ENCODE results near the gene ANXA3. TPM values are rescaled to one million over a fixed set of nuclear protein-coding genes. Genes with fewer than 3 reads are reported as not detected.

ANXA3 gene
- polyA plus RNA-seq, 3 donors, result 0.31 to 0.64 (median 0.55) TPM

DNA sequence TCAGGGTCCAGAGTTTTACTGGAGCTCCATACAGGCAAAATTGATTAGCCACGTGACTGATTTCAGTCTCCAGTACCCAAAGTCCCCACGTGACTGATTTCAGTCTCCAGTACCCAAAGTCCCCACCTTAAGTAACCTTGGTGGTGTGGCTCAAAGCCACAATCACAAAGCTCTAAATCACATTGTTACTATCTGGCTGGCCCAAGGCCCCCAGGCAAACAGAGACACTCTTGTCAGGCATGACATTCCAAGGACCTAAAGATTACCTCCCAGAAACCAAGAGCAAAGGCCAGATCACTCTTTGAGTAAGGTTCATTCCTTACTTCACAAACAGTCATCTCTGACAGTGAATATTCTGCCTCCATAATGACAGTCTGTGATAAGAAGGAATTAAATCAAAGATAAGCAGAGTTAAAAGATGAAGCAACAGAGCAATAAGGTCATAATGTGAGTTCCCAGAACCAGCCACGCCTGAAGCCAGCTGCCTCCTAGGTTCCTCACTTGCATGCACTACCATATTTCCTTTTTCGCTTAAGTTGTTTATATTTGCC lies 78.5 kb downstream of the ANXA3 start:
- Histone ChIP-seq H3K9me3 (replicated peaks in 1 of 2; ENCODE audit: control insufficient read depth in 1 of 2, insufficient read depth in 1 of 2, low read length in 2 of 2) (no peaks in the 10 kb centered on the region), H3K27me3 (ENCODE audit: control insufficient read depth in 2 of 2, insufficient read depth in 2 of 2, low read length in 2 of 2) (no peaks in the 10 kb centered on the region), H3K36me3 (replicated peaks in 1 of 2; ENCODE audit: control insufficient read depth in 1 of 2, insufficient read depth in 2 of 2, low read length in 2 of 2) (no peaks in the 10 kb centered on the region), H3K4me3 (replicated peaks in 1 of 3; ENCODE audit: low read depth in 2 of 3, low read length in 3 of 3) (peak overlapping the region in 1 of 3 experiments; percentile 52), H3K27ac (ENCODE audit: low read depth in 1 of 2, low read length in 2 of 2) (peak overlapping the region; percentile 53 to 78), H3K4me1 (ENCODE audit: control insufficient read depth in 1 of 2, insufficient read depth in 2 of 2, low read length in 2 of 2) (peaks cover 28 to 32% of the 10 kb centered on the region in 2 donors), H3K9ac (ENCODE audit: insufficient read depth, low read length, poor library complexity, severe bottlenecking) (no peak overlapping the region), H2AFZ (ENCODE audit: insufficient read depth, low read depth, low read length, poor library complexity, severe bottlenecking) (no peak overlapping the region), H4K20me1 (ENCODE audit: insufficient read depth, low read length) (no peaks in the 10 kb centered on the region), H3K79me2 (ENCODE audit: insufficient read depth, low read length) (no peaks in the 10 kb centered on the region), H3K4me2 (replicated peaks; ENCODE audit: extremely low read depth, low read length, poor library complexity, severe bottlenecking) (peak overlapping the region; percentile 66)
- Mint-ChIP-seq H3K27me3 (ENCODE audit: low read depth in 3 of 3) (peaks cover 0 to 3% (median 2%) of the 10 kb centered on the region in 3 donors), H3K27ac (peak overlapping the region; percentile 70 to 88 (median 84)), H3K4me3 (peak overlapping the region in 1 of 2 donors; percentile 66), H3K4me1 (peaks cover 42% of the 10 kb centered on the region), H3K9me3 (peaks cover 0 to 3% (median 0%) of the 10 kb centered on the region in 7 donors), H3K36me3 (no peaks in the 10 kb centered on the region)
- WGBS (ENCODE audit: insufficient coverage), result 62% methylated on average over 2 of the region's 4 CpGs
- DNase-seq, result peak; percentile 39 to 66 (median 44)
- TF ChIP-seq, protein P1, sequence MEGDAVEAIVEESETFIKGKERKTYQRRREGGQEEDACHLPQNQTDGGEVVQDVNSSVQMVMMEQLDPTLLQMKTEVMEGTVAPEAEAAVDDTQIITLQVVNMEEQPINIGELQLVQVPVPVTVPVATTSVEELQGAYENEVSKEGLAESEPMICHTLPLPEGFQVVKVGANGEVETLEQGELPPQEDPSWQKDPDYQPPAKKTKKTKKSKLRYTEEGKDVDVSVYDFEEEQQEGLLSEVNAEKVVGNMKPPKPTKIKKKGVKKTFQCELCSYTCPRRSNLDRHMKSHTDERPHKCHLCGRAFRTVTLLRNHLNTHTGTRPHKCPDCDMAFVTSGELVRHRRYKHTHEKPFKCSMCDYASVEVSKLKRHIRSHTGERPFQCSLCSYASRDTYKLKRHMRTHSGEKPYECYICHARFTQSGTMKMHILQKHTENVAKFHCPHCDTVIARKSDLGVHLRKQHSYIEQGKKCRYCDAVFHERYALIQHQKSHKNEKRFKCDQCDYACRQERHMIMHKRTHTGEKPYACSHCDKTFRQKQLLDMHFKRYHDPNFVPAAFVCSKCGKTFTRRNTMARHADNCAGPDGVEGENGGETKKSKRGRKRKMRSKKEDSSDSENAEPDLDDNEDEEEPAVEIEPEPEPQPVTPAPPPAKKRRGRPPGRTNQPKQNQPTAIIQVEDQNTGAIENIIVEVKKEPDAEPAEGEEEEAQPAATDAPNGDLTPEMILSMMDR (IDR thresholded peaks at IDR 0.05), result no peak
- intact Hi-C loops (cut with micrococcal nuclease), result no loop called here

DNA sequence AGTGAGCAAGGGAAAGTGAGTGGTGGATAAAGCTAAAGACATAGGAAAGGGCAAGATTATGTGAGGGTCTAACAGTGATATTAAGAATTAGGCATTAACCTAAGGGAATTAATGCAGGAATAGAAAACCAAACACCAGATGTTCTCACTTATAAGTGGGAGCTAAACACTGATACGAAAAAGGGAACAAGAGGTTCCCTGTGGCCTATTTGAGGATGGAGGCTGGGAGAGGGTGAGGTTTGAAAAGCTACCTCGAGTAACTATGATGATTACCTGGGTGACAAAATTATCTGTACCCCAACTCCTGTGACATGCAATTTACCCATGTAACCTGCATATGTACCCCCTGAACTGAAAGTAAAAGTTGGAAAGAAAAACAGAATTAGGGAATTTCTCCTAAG lies 79.0 kb downstream of the ANXA3 start:
- Mint-ChIP-seq H3K4me3 (peak overlapping the region; percentile 34 to 66), H3K4me1 (peaks cover 42% of the 10 kb centered on the region), H3K27me3 (ENCODE audit: low read depth in 3 of 3) (peaks cover 0 to 2% (median 0%) of the 10 kb centered on the region in 3 donors), H3K36me3 (no peaks in the 10 kb centered on the region), H3K27ac (peak overlapping the region; percentile 70 to 88 (median 84)), H3K9me3 (peaks cover 0 to 3% (median 0%) of the 10 kb centered on the region in 7 donors)
- Histone ChIP-seq H3K9ac (ENCODE audit: insufficient read depth, low read length, poor library complexity, severe bottlenecking) (no peak overlapping the region), H3K4me3 (replicated peaks in 1 of 3; ENCODE audit: low read depth in 2 of 3, low read length in 3 of 3) (peak overlapping the region in 2 of 3 experiments; percentile 5 to 52), H2AFZ (ENCODE audit: insufficient read depth, low read depth, low read length, poor library complexity, severe bottlenecking) (peak overlapping the region; percentile 32), H3K9me3 (replicated peaks in 1 of 2; ENCODE audit: control insufficient read depth in 1 of 2, insufficient read depth in 1 of 2, low read length in 2 of 2) (no peaks in the 10 kb centered on the region), H3K4me1 (ENCODE audit: control insufficient read depth in 1 of 2, insufficient read depth in 2 of 2, low read length in 2 of 2) (peaks cover 28 to 32% of the 10 kb centered on the region in 2 donors), H3K4me2 (replicated peaks; ENCODE audit: extremely low read depth, low read length, poor library complexity, severe bottlenecking) (peak overlapping the region; percentile 66), H4K20me1 (ENCODE audit: insufficient read depth, low read length) (no peaks in the 10 kb centered on the region), H3K27ac (ENCODE audit: low read depth in 1 of 2, low read length in 2 of 2) (peak overlapping the region; percentile 57 to 78), H3K36me3 (replicated peaks in 1 of 2; ENCODE audit: control insufficient read depth in 1 of 2, insufficient read depth in 2 of 2, low read length in 2 of 2) (no peaks in the 10 kb centered on the region), H3K79me2 (ENCODE audit: insufficient read depth, low read length) (no peaks in the 10 kb centered on the region), H3K27me3 (ENCODE audit: control insufficient read depth in 2 of 2, insufficient read depth in 2 of 2, low read length in 2 of 2) (no peaks in the 10 kb centered on the region)
- TF ChIP-seq, protein P1 (IDR thresholded peaks at IDR 0.05), result no peak
- DNase-seq, result peak in 2 of 3 donors; percentile 34 to 35
- intact Hi-C loops (cut with micrococcal nuclease), result no loop called here
- WGBS (ENCODE audit: insufficient coverage), result no CpG with 5 or more reads among the region's 2 CpGs
